Measurements from ENCODE around the gene PRDM8. TPM values are rescaled to one million over a fixed set of nuclear protein-coding genes. Genes with fewer than 3 reads are reported as not detected.
"Not testable (repeated sequence)": the region's sequence is repeated elsewhere in the genome, so short reads cannot be mapped to it uniquely, and the experiment has no call there.

Gene PRDM8
- polyA plus RNA-seq, 1 donor from 2014 or later: 3.8 TPM

- H3K27me3 Mint-ChIP-seq: peaks cover 1% of the 10 kb centered on the region
- peaks cover 30 to 51% (median 40%) of the 10 kb centered on the region in 3 donors for H3K4me1 Mint-ChIP-seq
- H3K27ac Mint-ChIP-seq: peak overlapping the region; percentile 67 to 97 (median 92)
- peaks cover 0 to 4% (median 1%) of the 10 kb centered on the region in 3 donors for H3K9me3 Mint-ChIP-seq
- H3K4me3 Mint-ChIP-seq: peak overlapping the region in 3 of 4 donors; percentile 5 to 61 (median 41)
- H3K36me3 Mint-ChIP-seq: peaks cover 4% of the 10 kb centered on the region
Measured at GRCh38 chr4:80173841-80174240, 23.5 kb upstream of the PRDM8 start.

- peaks cover 38 to 51% (median 46%) of the 10 kb centered on the region in 3 donors for H3K4me1 Mint-ChIP-seq
- not testable (repeated sequence) for H3K27ac Mint-ChIP-seq, H3K4me3 Mint-ChIP-seq, H3K27me3 Mint-ChIP-seq, H3K36me3 Mint-ChIP-seq, H3K9me3 Mint-ChIP-seq
Measured at GRCh38 chr4:80177793-80178192, 19.5 kb upstream of the PRDM8 start.

- Mint-ChIP-seq H3K36me3 (peaks cover 2% of the 10 kb centered on the region), H3K27me3 (no peaks in the 10 kb centered on the region), H3K27ac (no peak overlapping the region), H3K4me1 (peaks cover 29 to 45% (median 40%) of the 10 kb centered on the region in 3 donors), H3K4me3 (no peak overlapping the region), H3K9me3 (peaks cover 0 to 6% (median 4%) of the 10 kb centered on the region in 3 donors)
Measured at GRCh38 chr4:80178964-80179363, 18.3 kb upstream of the PRDM8 start.

DNA sequence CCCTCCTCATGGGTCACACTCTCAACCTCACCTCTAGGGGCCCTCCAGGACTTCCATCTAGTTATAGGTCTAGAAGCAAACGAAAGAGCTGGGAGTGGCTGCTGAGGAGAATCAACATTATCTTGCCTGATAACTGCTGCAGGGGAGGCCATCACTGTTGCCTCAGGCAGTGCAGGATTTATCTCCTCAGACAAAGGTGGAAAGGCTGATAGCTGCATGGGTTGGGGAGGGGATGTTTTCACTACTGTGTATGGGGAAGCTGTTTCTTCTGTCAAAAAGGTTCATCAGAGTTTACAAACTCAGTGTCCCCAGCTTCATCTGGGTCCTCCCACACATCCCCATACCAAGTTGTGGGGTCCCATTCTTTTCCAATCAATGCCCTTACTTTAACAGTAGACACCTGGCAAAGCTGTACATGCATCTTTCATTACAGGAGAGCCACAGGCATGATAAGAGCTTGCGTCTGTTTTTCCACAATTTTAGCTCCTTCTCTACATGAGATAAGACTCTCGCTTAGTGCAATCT lies 17.6 kb upstream of the PRDM8 start:
- Mint-ChIP-seq H3K4me1 (peaks cover 26 to 39% (median 37%) of the 10 kb centered on the region in 3 donors), H3K36me3 (peaks cover 2% of the 10 kb centered on the region), H3K9me3 (peaks cover 0 to 6% (median 4%) of the 10 kb centered on the region in 3 donors), H3K27me3 (no peaks in the 10 kb centered on the region), H3K4me3 (no peak overlapping the region), H3K27ac (no peak overlapping the region)

DNA sequence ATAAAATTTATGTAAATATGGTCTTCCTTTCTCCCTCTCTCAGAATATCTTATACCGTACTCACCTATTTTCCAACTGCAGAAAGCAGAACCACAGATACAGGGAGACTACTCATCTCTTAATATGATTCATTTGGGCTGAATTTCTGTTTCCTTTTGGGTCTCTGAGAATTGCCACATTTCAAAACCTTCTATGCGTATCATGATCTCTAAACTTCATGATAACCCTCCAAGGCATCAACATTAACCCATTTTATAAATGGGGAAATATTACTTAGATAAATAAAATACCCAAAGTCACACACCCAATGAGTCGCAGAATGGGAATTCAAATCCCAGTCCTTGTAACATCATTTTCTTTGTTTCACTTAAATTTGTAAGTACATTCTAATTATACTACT lies 16.6 kb upstream of the PRDM8 start:
- Mint-ChIP-seq H3K9me3 (peaks cover 0 to 6% (median 4%) of the 10 kb centered on the region in 3 donors), H3K4me1 (peaks cover 31 to 39% (median 37%) of the 10 kb centered on the region in 3 donors), H3K36me3 (peaks cover 2% of the 10 kb centered on the region), H3K27ac (peak overlapping the region in 1 of 3 donors; percentile 46), H3K4me3 (no peak overlapping the region), H3K27me3 (peaks cover 2% of the 10 kb centered on the region)

DNA sequence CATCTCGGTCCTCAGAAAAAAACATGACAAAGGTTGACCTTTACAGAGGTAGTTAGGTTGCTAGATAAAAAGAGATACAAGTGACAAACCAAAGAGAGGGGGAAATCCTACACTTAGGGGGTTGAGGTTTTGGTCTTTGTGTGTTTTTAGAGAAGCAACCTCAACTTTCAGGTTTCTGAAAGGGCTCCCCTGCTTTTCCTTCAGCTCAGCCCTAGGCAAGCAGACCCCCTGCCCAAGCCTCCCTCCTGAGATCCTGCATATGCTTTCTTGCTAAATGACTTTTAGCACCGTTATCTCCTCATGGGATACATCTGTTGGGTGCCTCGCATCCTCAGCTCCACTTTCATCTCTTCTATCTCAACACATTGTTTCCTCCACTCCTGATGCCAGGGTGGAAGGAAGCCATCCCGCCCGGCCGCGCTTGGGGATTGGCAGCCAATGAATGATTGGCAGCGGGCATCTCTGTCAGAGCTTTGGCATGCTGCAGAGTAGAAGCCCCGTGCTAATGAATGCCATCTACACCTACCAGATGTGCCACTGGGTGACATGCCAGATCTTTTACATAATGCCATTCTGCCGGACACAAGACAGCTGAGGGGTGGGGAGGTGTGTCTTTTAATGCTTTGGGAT lies 15.0 kb upstream of the PRDM8 start:
- Mint-ChIP-seq H3K4me3 (peak overlapping the region; percentile 84 to 98 (median 94)), H3K4me1 (peaks cover 34 to 53% (median 39%) of the 10 kb centered on the region in 3 donors), H3K27me3 (peaks cover 4% of the 10 kb centered on the region), H3K36me3 (peaks cover 4% of the 10 kb centered on the region), H3K9me3 (peaks cover 0 to 6% (median 0%) of the 10 kb centered on the region in 3 donors), H3K27ac (peak overlapping the region; percentile 10 to 97 (median 79))

DNA sequence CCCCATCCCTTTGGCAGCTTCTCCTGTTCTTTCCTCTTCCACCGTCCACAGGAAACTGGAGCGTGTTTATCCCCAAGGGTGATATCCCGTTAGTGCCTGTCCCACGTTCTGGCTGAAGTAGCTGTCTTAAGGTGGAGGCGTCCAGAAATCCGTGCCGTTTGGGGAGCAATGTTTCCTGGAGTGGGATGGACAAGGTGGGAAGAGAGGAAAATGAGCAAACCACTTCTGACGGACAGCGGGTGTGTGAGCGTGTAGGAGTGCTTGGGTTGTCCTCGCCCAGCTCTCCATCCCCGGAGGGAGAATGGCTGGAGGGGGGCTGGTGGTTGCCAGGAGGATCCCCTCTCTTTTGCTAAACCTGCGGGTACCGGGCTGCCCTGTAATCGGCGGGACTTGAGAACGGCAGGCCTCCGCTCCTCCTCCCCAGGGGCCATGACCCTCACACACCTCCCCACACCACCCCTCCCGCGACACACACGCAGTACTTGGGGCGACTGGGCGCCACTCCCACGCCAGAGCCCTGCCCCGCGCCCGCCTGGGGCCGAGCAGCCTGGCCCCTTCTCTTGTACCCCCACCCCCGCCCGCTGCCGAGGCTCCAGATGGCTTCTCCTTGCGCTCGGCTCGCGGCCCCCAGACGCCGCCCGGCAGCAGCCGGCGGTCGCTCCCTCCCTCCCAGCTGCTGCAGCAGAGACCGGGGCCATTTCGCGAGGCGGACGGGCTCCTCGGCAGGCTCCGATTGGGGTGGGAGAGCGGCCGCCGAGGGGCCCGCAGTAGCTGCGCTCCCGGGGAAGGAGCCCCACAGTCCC lies 13.9 kb upstream of the PRDM8 start:
- Mint-ChIP-seq H3K4me1 (peaks cover 34 to 58% (median 40%) of the 10 kb centered on the region in 3 donors), H3K9me3 (peaks cover 0 to 6% (median 0%) of the 10 kb centered on the region in 3 donors), H3K27ac (peak overlapping the region; percentile 93 to 98 (median 97)), H3K27me3 (peaks cover 4% of the 10 kb centered on the region), H3K4me3 (peak overlapping the region; percentile 91 to 100 (median 98)), H3K36me3 (peaks cover 4% of the 10 kb centered on the region)

GRCh38 chr4:80184053-80184824 lies 13.1 kb upstream of the PRDM8 start:
- Mint-ChIP-seq H3K4me1 (peaks cover 34 to 58% (median 40%) of the 10 kb centered on the region in 3 donors), H3K36me3 (peaks cover 5% of the 10 kb centered on the region)

GRCh38 chr4:80184825-80185756 lies 12.2 kb upstream of the PRDM8 start:
- Mint-ChIP-seq H3K9me3 (no peaks in the 10 kb centered on the region), H3K36me3 (peaks cover 5% of the 10 kb centered on the region), H3K4me1 (peaks cover 34 to 55% (median 40%) of the 10 kb centered on the region in 3 donors), H3K4me3 (peak overlapping the region; percentile 91 to 100 (median 98)), H3K27ac (peak overlapping the region; percentile 93 to 98 (median 97)), H3K27me3 (peaks cover 4% of the 10 kb centered on the region)

More at GRCh38 chr4:80184053-80184824, 13.1 kb upstream of the PRDM8 start:
- H3K4me3 Mint-ChIP-seq: peak overlapping the region; percentile 91 to 100 (median 98)
- peaks cover 4% of the 10 kb centered on the region for H3K27me3 Mint-ChIP-seq
- H3K27ac Mint-ChIP-seq: peak overlapping the region; percentile 93 to 98 (median 97)
- H3K9me3 Mint-ChIP-seq: peaks cover 0 to 1% (median 0%) of the 10 kb centered on the region in 3 donors

DNA sequence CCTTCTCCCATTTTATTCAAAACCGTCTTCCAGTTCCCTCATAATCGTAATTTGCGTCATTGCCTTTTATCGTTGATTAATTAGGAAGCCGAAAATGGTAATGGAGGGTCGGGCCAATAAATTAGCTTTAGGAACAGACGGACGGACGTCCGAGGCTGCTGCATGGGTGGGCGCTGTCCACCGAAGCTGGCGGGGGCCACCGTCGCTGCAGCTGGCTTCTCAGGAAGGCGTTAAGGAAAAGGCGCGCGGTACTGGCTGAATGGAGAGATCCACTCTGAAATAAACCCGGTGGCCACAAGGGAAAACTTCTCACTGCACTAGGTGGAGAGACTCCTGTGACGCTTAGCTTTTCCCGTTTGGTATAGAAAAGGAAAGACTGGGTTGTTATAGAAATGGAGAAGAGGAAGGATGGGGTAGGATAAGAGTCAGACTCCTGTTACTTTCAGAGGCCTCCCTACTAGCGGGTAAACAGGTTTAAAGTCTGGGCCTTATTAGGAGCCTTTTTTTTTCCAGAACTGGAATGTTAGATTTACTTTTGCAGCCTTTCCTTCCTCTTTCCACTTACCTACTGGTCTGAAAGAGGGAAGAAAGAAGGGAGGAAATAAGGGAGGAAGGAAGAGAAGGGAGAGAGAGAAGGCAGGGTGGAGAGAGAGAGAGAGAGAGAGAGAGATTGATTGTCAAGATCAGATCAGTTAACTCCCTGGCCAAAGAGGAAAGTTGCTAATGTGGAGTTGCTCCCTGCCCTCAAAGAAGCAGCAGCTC lies 11.3 kb upstream of the PRDM8 start:
- Mint-ChIP-seq H3K4me1 (peaks cover 27 to 49% (median 35%) of the 10 kb centered on the region in 3 donors), H3K27me3 (peaks cover 4% of the 10 kb centered on the region), H3K36me3 (peaks cover 5% of the 10 kb centered on the region), H3K9me3 (no peaks in the 10 kb centered on the region), H3K27ac (peak overlapping the region; percentile 71 to 98 (median 93)), H3K4me3 (peak overlapping the region; percentile 91 to 100 (median 98))

DNA sequence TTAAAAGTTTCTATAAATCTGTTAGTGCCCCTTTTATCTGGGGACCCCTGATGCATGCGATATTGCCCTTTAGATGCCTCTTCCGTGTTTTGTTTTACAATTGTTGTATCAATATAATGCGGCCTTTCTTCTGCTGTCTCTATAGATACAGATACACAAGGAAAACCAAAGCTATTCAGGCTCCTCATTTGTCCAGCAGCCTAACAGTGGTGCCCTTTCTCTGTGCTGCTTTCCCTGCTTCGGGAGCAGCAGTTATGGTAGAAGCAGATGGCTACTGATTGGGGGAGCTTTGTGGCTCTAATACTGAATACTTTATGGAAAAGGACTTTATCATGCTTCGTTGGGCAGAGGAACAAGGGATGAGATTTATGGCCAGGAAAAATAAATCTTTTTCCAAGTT lies 10.6 kb upstream of the PRDM8 start:
- Mint-ChIP-seq H3K4me1 (peaks cover 22 to 45% (median 34%) of the 10 kb centered on the region in 3 donors), H3K27me3 (peaks cover 4% of the 10 kb centered on the region), H3K27ac (peak overlapping the region in 1 of 3 donors; percentile 98), H3K9me3 (no peaks in the 10 kb centered on the region), H3K4me3 (peak overlapping the region in 3 of 4 donors; percentile 41 to 100 (median 97)), H3K36me3 (peaks cover 5% of the 10 kb centered on the region)

DNA sequence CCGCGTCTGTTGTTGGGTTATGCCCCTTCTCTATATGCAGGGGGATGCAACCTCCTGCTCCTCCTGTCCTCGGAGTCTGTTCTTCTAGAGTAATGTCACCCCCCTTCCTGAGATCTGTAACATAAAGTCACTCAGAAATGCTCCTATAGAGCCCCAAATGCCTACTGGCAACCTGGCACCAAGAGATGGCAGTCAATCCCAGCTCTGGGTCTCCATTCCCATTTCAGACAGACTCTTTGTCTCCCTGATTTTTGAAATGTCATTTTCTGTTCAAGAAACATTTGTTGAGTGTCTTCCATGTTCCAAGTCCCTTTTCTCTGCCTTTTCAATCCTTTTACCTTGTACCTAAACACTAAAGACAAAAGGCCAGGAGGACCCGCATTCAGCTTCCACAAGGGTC lies 9.6 kb upstream of the PRDM8 start:
- H3K27ac Mint-ChIP-seq: peak overlapping the region in 1 of 3 donors; percentile 34
- H3K27me3 Mint-ChIP-seq: peaks cover 4% of the 10 kb centered on the region
- H3K4me3 Mint-ChIP-seq: peak overlapping the region in 2 of 4 donors; percentile 49 to 97
- no peaks in the 10 kb centered on the region for H3K9me3 Mint-ChIP-seq
- H3K36me3 Mint-ChIP-seq: peaks cover 7% of the 10 kb centered on the region
- H3K4me1 Mint-ChIP-seq: peaks cover 13 to 35% (median 24%) of the 10 kb centered on the region in 3 donors

DNA sequence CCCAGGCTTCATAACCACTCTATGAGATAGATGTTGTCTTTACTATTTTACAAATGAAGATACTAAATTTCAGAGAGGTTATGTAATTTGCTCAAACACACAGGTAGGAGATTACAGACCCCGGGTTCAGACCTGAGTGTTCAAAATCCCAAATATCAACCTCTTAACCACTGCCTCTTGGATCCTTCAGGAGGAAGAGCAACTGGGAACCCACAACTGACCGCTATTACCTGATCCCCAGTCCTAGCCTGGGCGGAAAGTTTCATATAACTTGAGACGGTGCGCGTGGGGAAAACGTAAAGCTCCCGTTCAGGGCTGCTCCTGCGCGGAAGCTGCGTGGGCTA lies 8.9 kb upstream of the PRDM8 start:
- H3K27me3 Mint-ChIP-seq: peaks cover 4% of the 10 kb centered on the region
- peak overlapping the region in 1 of 4 donors; percentile 97 for H3K4me3 Mint-ChIP-seq
- peaks cover 12 to 32% (median 19%) of the 10 kb centered on the region in 3 donors for H3K4me1 Mint-ChIP-seq
- H3K9me3 Mint-ChIP-seq: no peaks in the 10 kb centered on the region
- H3K36me3 Mint-ChIP-seq: peaks cover 7% of the 10 kb centered on the region
- no peak overlapping the region for H3K27ac Mint-ChIP-seq
